ENCODE measurements around the gene CLIC5. TPM values are rescaled to one million over a fixed set of nuclear protein-coding genes. Genes with fewer than 3 reads are reported as not detected.

The CLIC5 gene
- total RNA-seq, 1 experiment from 2014 or later: 0.20 TPM

DNA sequence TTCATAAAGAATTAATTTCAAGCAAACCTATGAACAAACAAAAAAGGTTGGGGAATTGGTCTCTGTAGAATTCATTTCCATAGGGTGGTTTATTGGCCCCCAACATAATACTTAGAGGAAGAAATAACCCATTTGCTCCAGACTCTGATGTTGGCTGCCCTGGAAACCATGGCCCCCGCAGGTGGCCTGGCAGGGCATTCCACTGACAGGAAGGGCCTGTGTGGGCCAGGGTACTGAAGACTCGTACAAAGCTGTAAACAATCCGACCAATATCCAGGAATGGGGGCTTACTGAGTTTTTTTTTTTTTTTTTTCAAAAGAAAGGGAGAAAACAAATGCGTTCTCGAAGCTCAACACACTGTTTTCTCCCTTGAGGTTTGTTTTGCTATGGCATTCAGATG, 59.5 kb downstream of the CLIC5 start:
- Mint-ChIP-seq H3K9me3 (no peaks in the 10 kb centered on the region), H3K4me1 (peaks cover 14% of the 10 kb centered on the region in 2 experiments), H3K27ac (no peak overlapping the region; a peak in 1 of 7 replicates), H3K27me3 (ENCODE audit: low read depth) (no peaks in the 10 kb centered on the region; the same call in none of the 2 replicates), H3K4me3 (no peak overlapping the region), H3K36me3 (ENCODE audit: insufficient read depth in 1 of 3, low read depth in 3 of 3) (no peaks in the 10 kb centered on the region)
- Histone ChIP-seq H2BK120ac (ENCODE audit: low read depth, low read length, poor library complexity, severe bottlenecking) (no peak overlapping the region), H2BK20ac (ENCODE audit: low read depth, low read length, poor library complexity, severe bottlenecking) (no peak overlapping the region), H3K18ac (ENCODE audit: insufficient read length, low read depth, low read length) (no peak overlapping the region), H4K91ac (ENCODE audit: insufficient read length, low read depth, low read length) (no peak overlapping the region), H3T11ph (ENCODE audit: low read length) (no peak overlapping the region), H3K9me3 (ENCODE audit: control insufficient read depth, low read depth, low read length) (no peaks in the 10 kb centered on the region), H3K23me2 (ENCODE audit: insufficient read length, low read depth, low read length, poor library complexity, severe bottlenecking) (no peaks in the 10 kb centered on the region), H3K23ac (ENCODE audit: insufficient read length, low read depth, low read length) (no peak overlapping the region), H2BK15ac (ENCODE audit: low read depth, low read length) (no peak overlapping the region), H3K27me3 (ENCODE audit: insufficient read depth, low read length) (no peaks in the 10 kb centered on the region), H2BK5ac (ENCODE audit: insufficient read length, low read length) (no peak overlapping the region), H4K20me1 (ENCODE audit: control insufficient read depth, insufficient read depth, insufficient read length) (no peaks in the 10 kb centered on the region), H3K79me1 (ENCODE audit: insufficient read depth, low read depth, low read length, poor library complexity, severe bottlenecking) (no peaks in the 10 kb centered on the region), H3K14ac (ENCODE audit: insufficient read depth, low read length) (no peak overlapping the region; the same call in 1 of the 2 replicates), H3K56ac (ENCODE audit: insufficient read length, low read depth, low read length) (no peak overlapping the region), H3K4me1 (ENCODE audit: insufficient read depth, low read length) (no peaks in the 10 kb centered on the region; the same call in 1 of the 2 replicates), H2BK12ac (ENCODE audit: insufficient read length, low read depth, low read length) (no peak overlapping the region), H4K8ac (replicated peaks; ENCODE audit: insufficient read length, low read depth, low read length) (no peak overlapping the region), H2AFZ (ENCODE audit: low read length) (no peak overlapping the region), H2AK5ac (ENCODE audit: insufficient read length, low read length) (no peak overlapping the region), H3K4ac (ENCODE audit: low read depth, low read length) (no peak overlapping the region), H3K4me2 (ENCODE audit: insufficient read depth, insufficient read length, low read length) (no peak overlapping the region), H3K9ac (ENCODE audit: extremely low read depth, insufficient read length, low read length) (no peak overlapping the region), H4K5ac (ENCODE audit: insufficient read length, low read depth, low read length) (no peak overlapping the region), H3K79me2 (ENCODE audit: insufficient read depth, low read length) (no peaks in the 10 kb centered on the region), H3K27ac (ENCODE audit: insufficient read length, low read depth, low read length) (no peak overlapping the region)
- DNase-seq: no peak
- no peak for TF ChIP-seq CTCF (conservative IDR thresholded peaks at IDR 0.05)
- WGBS (ENCODE audit: extremely low coverage, insufficient read length, low lambda C conversion rate): no CpG with 5 or more reads among the region's 5 CpGs

Data from H9 (cell line).